ENCODE results near the gene ADRB1. TPM values are rescaled to one million over a fixed set of nuclear protein-coding genes. Genes with fewer than 3 reads are reported as not detected.

ADRB1 gene
- total and polyA plus RNA-seq, 2 of the 13 experiments (the other 11 are each of a cell fraction or from before 2014, with no cell fraction given): 0.07 TPM; not detected in 1

- in situ Hi-C loops (cut with HindIII; ENCODE audit: extremely low pct_ligation_motif_present, low pct_unique_long_range_greater_than_20kb): no loop called here
- no peaks in the 10 kb centered on the region for H4K20me1 ChIP-seq (ENCODE audit: insufficient read depth, low read length)
- H3K27ac ChIP-seq (ENCODE audit: extremely low read length, insufficient read depth, low read length): no peak overlapping the region
- H3K9ac ChIP-seq (ENCODE audit: insufficient read depth, low read depth, low read length): no peak overlapping the region
- no peaks in the 10 kb centered on the region for H3K79me2 ChIP-seq (ENCODE audit: insufficient read depth, low read length)
- FAIRE-seq (no peak), DNase-seq (ENCODE audit: low spot score) (no peak), ATAC-seq (no peak)
- H3K4me3 ChIP-seq (replicated peaks in 1 of 3; ENCODE audit: insufficient read depth in 1 of 3, low read depth in 2 of 3, low read length in 3 of 3): no peak overlapping the region
- H2AFZ ChIP-seq (ENCODE audit: low read length): no peak overlapping the region
- no peak overlapping the region for H3K4me2 ChIP-seq (ENCODE audit: low read depth, low read length)
- 0% methylated on average over 3 of the region's 3 CpGs for WGBS (ENCODE audit: low lambda C conversion rate)
- peaks cover 6 to 28% of the 10 kb centered on the region in 2 experiments; a peak in 3 of 5 replicates for H3K27me3 ChIP-seq (ENCODE audit: control insufficient read depth in 1 of 2, insufficient read depth in 2 of 2, low read length in 2 of 2)
- no TSS peak for BruUV-seq (replicated peaks)
- CTCF ChIA-PET (ENCODE audit: low intra/inter-chr PET ratio, low total read pairs): no interaction called here
- H3K9me3 ChIP-seq (ENCODE audit: low read length): no peaks in the 10 kb centered on the region
- no peaks in the 10 kb centered on the region for H3K36me3 ChIP-seq (replicated peaks in 1 of 2; ENCODE audit: control insufficient read depth in 1 of 2, insufficient read depth in 2 of 2, low read length in 2 of 2)
- intact Hi-C loops (cut with micrococcal nuclease; ENCODE audit: unreplicated experiment): no loop called here
- H3K4me1 ChIP-seq (ENCODE audit: insufficient read depth, low read length): no peaks in the 10 kb centered on the region
- POLR2A ChIA-PET: no interaction called here
- TF ChIP-seq MTERF4 (CRISPR knock-in tag; IDR thresholded peaks at IDR 0.05) (no peak), ZNF720 (CRISPR knock-in tag; IDR thresholded peaks at IDR 0.05) (no peak), FOXO4 (CRISPR knock-in tag; conservative IDR thresholded peaks at IDR 0.05) (no peak), ZSCAN31 (CRISPR knock-in tag; IDR thresholded peaks at IDR 0.05; ENCODE audit: low read depth) (no peak)
Measured at GRCh38 chr10:114048472-114048871, 4.8 kb downstream of the ADRB1 start.

- Histone ChIP-seq H2AFZ (ENCODE audit: low read length) (no peak overlapping the region), H3K36me3 (replicated peaks in 1 of 2; ENCODE audit: control insufficient read depth in 1 of 2, insufficient read depth in 2 of 2, low read length in 2 of 2) (no peaks in the 10 kb centered on the region), H3K4me1 (ENCODE audit: insufficient read depth, low read length) (no peaks in the 10 kb centered on the region), H3K9ac (ENCODE audit: insufficient read depth, low read depth, low read length) (no peak overlapping the region), H3K4me2 (ENCODE audit: low read depth, low read length) (no peak overlapping the region), H3K27me3 (ENCODE audit: control insufficient read depth in 1 of 2, insufficient read depth in 2 of 2, low read length in 2 of 2) (peaks cover 1 to 13% of the 10 kb centered on the region in 2 experiments; a peak in 2 of 5 replicates), H3K9me3 (ENCODE audit: low read length) (no peaks in the 10 kb centered on the region), H4K20me1 (ENCODE audit: insufficient read depth, low read length) (no peaks in the 10 kb centered on the region), H3K79me2 (ENCODE audit: insufficient read depth, low read length) (no peaks in the 10 kb centered on the region), H3K4me3 (replicated peaks in 1 of 3; ENCODE audit: insufficient read depth in 1 of 3, low read depth in 2 of 3, low read length in 3 of 3) (no peak overlapping the region), H3K27ac (ENCODE audit: extremely low read length, insufficient read depth, low read length) (no peak overlapping the region)
- POLR2A ChIA-PET: no interaction called here
- CTCF ChIA-PET (ENCODE audit: low intra/inter-chr PET ratio, low total read pairs): no interaction called here
- BruUV-seq (replicated peaks): no TSS peak
- no peak for ATAC-seq
- DNase-seq (ENCODE audit: low spot score): no peak
- intact Hi-C loops (cut with micrococcal nuclease; ENCODE audit: unreplicated experiment): no loop called here
- FAIRE-seq: no peak
- in situ Hi-C loops (cut with HindIII; ENCODE audit: extremely low pct_ligation_motif_present, low pct_unique_long_range_greater_than_20kb): no loop called here
- WGBS (ENCODE audit: low lambda C conversion rate): 64% methylated on average over 3 of the region's 3 CpGs
- TF ChIP-seq DNMT3B (CRISPR knock-in tag; conservative IDR thresholded peaks at IDR 0.05): no peak
- TF ChIP-seq HOXA5 (CRISPR knock-in tag; IDR thresholded peaks at IDR 0.05): no peak
- TF ChIP-seq RNF219 (CRISPR knock-in tag; IDR thresholded peaks at IDR 0.05): no peak
- no peak for TF ChIP-seq THAP7 (CRISPR knock-in tag; IDR thresholded peaks at IDR 0.05)
- TF ChIP-seq FIP1L1 (IDR thresholded peaks at IDR 0.05; ENCODE audit: borderline replicate concordance, insufficient read depth, low read depth, low read length): no peak
- TF ChIP-seq ISL2 (CRISPR knock-in tag; IDR thresholded peaks at IDR 0.05): no peak
- no peak for TF ChIP-seq ZBTB2 (CRISPR knock-in tag; IDR thresholded peaks at IDR 0.05; ENCODE audit: low read depth)
- TF ChIP-seq KDM6A (CRISPR knock-in tag; IDR thresholded peaks at IDR 0.05; ENCODE audit: low read depth): no peak
- no peak for TF ChIP-seq ARNTL (CRISPR knock-in tag; IDR thresholded peaks at IDR 0.05)
Measured at GRCh38 chr10:114051714-114052113, 8.0 kb downstream of the ADRB1 start.

Measured in HepG2 (cell line).